IPS-NIHi7 (cell line): ENCODE measurements around the gene TET3.

Source experiments
- DNase-seq: peaks from one replicate; pipeline ENCODE4 v3.0.0; 2012; ENCODE audit warnings: mixed read lengths; ENCODE audit errors: extremely low spot score

The TET3 gene

DNA sequence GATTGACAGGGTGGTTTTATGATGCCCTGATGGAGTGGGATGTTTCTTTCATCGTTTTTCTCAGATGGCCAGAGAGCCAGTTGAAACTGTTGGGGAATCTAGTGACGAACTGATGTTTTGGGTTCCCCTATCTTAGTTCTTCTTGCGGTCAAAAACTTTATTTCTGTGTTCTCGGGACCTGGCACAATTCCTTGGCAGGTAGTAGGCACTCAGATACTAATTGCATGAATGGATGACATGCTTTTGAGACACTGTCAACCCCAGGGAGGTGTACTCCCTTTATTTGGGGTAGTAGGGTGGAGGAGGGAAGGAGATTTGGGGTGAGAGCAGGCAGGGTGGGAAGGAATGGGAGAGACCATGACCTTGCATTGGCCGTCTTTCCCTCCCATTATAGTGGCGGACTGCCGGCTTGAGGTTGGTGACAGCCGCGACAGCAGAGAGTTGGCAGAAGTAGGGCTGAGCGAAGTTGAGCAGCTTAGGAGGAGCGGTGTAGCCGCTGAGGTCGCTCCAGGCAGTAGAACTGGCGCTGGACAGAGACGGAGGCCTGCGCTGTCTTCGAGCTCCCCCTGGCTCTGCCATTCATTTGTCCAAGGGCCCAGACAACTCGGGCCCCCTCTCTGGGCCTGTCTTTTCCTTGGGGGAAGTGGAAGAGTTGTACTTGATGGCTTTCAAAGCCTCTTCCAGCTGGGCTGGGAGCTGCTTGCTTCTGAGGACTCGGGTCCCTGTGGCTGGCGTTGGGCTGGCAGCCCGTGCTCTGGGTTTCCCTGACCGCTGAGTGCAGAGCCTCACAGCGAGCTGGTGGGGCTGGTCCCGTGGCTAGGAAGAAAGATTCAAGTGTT is 2.6 kb downstream of the TET3 start:
- DNase-seq: no peak

GRCh38 chr2:73987948-73988700 is 3.4 kb downstream of the TET3 start:
- no peak for DNase-seq

GRCh38 chr2:73989972-73990371 is 5.3 kb downstream of the TET3 start:
- DNase-seq: no peak

DNA sequence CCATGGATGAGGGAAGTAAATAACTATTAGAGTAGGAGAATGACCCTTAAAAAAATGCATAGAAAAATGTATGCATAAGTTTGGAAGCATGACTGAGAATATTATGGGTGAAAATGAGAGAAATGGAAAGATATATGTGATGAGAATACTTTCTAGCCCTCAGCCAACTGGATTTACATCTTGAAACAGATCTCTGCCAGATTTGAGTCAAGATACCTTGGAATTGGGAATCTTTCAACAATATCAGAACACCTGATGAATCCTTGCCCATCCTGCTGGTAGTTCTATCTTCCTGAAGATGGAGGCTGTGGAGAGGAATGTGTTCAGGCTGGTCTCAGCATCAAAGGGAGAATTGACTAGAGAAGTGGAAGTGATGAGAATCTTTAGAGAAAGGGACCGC is 5.8 kb downstream of the TET3 start:
- DNase-seq: no peak

DNA sequence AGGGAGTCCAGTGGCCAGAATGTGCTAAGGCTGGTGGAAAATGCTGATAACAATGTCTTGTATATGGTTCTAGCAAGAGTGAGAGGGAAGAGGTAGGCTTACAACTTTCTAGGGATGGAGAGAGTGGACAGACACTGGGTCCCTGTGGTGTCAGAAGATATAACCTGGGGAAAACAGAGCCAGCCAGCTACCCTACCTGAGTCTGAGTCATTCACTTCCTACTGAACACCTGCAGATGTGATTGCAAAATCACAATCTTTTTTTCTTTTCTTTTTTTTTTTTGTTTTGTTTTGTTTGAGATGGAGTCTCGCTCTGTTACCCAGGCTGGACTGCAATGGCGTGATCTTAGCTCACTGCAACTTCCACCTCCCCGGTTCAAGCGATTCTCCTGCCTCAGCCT is 7.3 kb downstream of the TET3 start:
- DNase-seq: no peak

DNA sequence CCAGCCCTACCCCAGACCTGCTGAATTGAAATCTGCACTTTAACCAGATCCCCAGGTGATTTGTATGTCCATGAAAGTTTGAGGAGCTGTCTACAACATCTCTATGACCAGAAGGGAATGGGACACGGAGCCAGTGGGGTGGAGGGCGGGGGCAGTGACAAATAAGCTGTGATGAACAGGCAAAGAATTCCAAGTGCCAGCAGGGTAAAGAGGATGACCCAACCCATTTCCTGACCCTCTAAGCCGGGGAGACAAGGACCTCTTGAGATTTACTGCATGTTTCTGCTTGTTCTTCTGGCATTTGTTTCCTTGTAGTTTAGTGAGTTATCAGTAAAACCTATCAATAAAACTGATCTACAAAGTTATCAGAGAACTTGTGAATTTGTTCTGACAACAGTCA is 8.7 kb downstream of the TET3 start:
- DNase-seq: no peak

GRCh38 chr2:73993778-73994177 is 9.1 kb downstream of the TET3 start:
- no peak for DNase-seq

DNA sequence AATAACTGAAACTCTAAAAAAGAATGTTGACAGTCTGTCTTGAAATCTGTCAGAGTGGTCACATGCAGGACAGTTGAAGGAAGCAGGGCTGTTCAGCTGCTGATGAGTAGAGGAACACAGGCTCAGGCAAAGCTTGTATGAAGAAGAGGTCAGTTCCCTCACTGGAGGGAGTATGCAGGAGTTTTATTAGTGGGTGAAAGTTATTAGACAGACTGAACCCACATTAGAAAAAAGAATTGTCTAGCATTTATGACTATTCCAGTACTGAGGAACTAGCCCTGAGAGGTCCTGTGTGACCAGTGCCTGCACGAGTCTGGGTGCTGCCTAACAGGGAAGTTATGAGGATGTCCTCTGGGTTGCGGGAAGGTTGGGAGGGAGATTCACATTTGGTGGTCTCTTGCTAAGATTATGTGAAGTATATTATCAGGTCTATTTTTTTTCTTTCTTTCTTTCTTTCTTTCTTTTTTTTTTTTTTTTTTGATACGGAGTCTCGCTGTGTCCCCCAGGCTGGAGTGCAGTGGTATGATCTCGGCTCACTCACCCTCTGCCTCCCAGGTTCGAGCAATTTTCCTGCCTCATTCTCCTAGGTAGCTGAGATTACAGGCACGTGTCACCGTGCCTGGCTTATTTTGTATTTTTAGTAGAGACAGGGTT is 9.6 kb downstream of the TET3 start:
- no peak for DNase-seq

GRCh38 chr2:73995810-73996209 is 11.1 kb downstream of the TET3 start:
- DNase-seq: no peak

DNA sequence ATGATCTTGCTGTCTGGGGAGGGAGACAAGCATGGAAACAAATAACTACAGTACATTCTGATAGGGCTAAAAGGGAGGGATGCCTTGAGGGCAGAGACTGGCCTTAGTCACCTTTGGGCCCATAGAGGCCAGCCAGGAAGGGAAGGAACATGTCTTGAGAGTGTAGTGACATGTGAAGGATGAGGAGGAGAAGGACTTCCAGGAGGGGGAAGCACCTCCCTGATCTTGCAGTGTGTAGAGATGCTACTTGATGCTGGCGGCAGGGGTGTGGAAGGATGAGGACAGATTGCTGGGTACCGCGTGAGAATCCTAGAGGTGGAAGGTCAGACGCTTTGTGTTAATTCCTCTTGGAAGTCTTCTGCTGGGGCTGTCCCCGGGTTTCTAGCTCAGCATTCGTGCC is 13.1 kb downstream of the TET3 start:
- DNase-seq: no peak

DNA sequence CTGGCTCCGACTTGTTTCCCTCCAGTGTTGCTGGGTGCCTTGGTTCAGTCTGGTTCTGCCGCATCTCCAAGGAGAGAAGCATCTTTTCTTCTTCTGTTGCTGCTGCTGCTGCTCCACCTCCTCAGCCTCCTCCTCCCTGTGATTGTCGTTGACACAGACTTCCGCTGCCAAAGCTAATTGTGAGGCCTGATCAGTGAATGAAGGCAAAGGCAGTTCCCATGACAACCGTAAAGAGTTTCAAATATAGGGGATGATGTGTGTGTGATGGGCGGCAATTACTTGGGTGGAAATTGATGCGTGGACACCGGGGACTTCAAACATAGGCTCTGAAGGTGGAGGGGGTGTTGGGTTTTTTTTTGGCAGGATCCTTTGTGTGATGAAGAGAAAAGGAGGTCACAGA is 13.7 kb downstream of the TET3 start:
- DNase-seq: no peak

- DNase-seq: no peak
Observed at GRCh38 chr2:73998933-73999332, 14.2 kb downstream of the TET3 start.

DNA sequence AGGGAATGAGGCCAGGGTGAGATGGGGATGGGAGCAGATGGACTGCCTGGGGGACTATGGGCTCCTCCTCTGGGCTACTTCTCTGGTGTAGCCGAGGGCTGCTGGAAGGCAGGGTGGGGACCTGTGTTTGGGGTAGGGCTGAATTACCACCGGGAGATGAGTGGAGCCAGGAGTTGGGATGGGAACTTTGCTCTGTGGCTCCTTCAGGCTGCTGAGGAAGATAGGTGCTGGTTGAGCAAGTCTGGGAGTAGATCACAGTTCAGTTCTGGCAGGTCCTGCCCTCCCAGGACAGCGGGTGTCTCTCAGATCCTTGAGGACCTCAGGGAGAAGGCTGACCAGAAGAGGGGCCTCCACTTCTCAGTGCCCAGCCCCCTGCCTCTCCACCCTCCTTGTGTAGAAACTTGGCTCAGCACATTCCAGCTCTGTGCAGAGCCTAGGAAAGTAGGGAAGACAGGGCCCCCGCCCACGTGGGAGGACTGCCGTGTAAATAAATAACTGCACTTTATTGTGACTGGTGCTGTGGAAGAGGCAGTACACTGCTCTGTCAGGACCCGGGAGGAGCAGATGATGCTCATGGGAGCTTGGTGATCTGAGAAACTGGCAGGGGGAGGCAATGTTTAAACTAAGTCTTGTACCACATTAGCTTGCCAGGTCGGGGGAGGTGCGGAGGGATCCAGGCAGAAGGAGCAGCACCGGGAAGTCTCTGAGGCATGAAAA is 15.3 kb downstream of the TET3 start:
- DNase-seq: no peak

GRCh38 chr2:74000666-74001065 is 16.0 kb downstream of the TET3 start:
- no peak for DNase-seq

DNA sequence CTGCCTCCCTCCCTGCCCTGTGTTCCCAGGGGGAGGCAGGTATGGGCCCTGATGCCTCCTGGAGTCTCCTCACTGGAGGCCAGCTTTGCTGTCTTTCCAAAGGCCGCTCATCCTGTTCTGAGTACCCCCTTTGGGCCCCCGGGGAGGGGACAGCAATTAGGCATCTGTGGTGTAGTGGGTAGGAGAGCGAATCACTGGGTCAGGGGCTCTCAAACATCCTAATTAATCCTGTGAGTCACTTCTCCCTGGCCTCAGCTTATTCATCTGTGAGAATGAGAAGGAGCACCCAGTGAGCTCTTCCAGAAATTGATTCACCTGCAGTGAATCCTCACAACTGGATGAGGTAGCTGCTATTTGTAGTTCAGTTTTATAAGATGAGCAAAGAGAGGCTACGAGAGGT is 16.4 kb downstream of the TET3 start:
- DNase-seq: no peak

DNA sequence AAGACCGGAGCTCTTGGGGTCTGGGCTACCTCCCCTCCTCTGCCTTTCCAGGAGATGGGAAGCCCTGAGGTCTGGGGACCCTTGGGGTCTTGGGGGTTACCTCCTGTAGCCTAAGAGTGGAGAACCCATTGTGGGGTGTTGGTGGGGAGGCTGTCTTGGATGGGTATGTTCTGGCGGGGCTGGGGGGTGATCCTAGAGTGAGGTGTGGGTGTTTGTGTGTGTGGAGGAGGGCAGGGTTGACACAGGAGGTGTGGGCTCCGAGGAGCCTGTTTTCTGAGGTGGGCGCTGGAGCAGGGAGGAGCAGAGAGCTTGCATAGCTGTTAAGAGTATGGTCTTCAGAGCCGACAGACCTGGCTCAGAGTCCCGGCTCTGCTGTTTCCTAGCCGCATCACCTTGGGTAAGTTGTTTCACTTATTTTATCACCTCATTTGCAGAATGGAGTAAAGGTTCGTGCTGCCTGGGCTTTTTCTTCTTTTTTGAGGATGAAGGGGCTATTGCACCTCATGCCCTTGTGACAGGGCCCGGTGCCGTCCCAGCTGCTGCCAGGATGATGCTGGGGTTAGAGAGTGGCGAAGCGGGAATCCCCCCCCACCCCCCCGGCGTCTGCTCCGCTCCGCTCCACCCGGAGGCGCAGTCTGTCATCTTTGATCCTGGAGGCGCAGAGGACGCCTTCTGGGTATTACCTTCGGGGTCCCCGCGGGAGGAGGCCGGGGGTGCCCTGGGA is 17.2 kb downstream of the TET3 start:
- DNase-seq: no peak

- peak; percentile 94 for DNase-seq
Observed at GRCh38 chr2:74002505-74003421, 18.1 kb downstream of the TET3 start.

DNA sequence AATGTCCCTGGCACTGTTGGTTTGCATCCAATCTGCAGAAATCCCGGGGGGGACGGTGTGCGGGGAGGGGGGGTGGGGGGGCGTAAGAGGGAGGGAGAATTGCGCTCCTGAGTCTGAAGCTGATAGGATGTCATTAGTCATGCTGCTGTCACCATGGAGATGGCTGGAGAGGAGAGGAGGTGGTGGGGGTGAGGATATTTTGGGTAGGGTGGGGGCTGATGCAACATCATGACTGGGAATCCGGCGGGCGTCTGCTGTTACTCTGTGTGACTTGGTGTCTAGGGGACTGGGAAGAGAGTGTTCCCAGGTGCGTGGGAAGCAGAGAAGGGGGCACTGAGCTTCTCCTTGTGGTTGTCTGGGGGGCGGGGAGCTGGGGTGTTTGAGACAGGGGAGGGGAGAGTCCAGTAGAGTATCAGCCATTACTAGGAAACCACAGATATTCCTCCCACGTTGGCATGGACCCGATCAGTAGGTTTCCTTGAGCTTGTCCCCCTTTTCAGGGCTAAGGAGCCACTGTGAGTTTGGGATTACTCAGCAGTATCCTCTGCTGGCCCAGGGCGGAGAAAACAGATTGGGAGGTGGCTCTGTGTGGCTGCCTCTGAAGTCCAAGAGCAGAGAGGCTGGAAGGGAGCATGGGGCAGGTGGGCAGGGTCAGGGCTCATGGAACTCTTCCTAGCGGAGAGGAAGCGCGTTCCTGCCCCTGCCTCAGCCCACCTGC is 18.9 kb downstream of the TET3 start:
- DNase-seq: no peak
